ENCODE measurements around the gene NDUFA7.
"Not testable (repeated sequence)": the region's sequence is repeated elsewhere in the genome, so short reads cannot be mapped to it uniquely, and the experiment has no call there.

Gene NDUFA7

GRCh38 chr19:8341504-8341903 is 20.3 kb upstream of the NDUFA7 start:
- DNase-seq (ENCODE audit: low spot score): not testable (repeated sequence)

GRCh38 chr19:8340341-8341096 is 19.3 kb upstream of the NDUFA7 start:
- DNase-seq (ENCODE audit: low spot score): no peak

DNA sequence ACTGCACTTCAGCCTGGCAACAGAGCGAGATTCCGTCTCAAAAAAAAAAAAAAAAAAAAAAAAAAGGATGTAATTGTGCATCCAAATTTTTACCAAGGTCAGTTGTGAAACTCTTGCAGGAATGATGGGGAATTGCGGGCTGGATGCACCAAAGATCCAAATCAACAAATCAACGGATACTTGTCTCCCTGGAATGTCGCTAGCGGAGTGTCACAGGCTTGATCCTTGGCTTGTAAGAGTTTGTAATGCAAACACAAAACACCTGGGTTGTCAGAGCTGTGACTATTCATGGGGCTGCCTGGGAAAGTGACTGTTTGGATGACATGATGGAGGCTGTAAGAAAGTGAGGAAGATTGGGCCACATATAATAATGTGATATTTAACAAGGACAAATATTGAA is 17.7 kb upstream of the NDUFA7 start:
- no peak for DNase-seq (ENCODE audit: low spot score)

GRCh38 chr19:8337728-8338127 is 16.6 kb upstream of the NDUFA7 start:
- no peak for DNase-seq (ENCODE audit: low spot score)

- DNase-seq (ENCODE audit: low spot score): no peak
Measured at GRCh38 chr19:8336660-8337059, 15.5 kb upstream of the NDUFA7 start.

DNA sequence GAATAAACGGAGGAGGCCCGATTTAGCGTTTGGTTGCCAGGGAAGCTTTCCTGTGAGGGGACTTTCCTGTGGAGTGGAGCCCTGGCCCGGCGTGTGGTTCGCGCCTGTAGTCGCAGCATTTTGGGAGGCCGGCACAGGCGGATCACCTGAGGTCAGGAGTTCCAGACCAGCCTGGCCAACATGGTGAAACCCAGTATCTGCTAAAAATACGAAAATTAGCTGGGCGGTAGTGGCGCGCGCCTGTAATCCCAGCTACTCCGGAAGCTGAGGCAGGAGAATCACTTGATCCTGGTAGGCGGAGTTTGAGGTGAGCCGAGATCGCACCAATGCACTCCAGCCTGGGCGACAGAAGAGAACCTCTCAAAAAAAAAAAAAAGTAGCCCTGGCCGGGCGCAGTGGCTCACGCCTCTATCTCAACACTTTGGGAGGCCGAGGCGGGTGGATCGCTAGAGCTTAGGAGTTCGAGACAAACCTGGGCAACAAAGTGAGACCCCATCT is 14.9 kb upstream of the NDUFA7 start:
- DNase-seq (ENCODE audit: low spot score): no peak

- DNase-seq (ENCODE audit: low spot score): peak; percentile 58
Measured at GRCh38 chr19:8335343-8336071, 14.3 kb upstream of the NDUFA7 start.

DNA sequence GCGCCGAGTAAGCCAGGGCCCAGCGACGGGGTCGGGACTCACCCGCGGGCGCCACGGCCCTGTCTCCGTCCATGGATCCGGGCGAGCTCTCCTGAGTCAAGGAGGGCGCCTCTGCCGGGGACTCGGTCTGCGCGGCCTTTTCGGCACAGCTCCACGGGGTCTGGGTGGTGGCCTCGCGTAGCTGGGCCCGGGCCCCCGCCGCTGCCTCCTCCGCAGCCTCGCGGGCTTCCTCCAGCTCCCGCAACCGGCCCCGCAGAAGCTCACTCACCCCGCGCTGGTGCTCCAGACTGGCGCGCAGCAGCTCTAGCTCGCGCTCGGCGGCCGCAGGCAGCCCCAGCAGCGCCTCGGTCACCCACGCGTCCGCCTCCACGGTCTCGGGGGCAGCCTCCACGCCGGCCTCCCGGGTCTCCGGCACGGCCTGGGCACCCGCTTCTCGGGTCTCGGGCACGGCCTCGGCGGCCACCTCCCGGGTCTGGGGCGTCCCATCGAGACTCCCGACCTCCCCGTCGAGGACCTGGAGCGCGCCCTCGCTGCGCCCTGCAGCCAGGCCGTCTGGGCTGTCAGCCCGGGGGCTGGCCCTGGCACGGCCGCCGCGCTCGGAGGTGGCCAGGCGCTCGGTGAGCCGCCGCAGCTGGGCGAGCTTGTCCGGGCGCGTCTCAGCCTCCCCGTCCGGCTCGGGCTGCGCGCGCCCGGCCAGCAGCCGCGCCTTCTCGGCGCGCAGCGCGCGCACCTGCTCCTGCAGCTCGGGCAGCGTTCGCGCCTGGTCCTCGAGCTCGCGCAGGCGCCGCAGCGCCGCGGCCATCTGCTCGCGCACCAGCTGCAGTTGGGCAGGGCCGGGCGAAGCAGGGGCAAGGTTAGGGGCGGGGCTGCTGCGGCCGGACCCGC is 13.5 kb upstream of the NDUFA7 start:
- DNase-seq (ENCODE audit: low spot score): peak; percentile 92

DNA sequence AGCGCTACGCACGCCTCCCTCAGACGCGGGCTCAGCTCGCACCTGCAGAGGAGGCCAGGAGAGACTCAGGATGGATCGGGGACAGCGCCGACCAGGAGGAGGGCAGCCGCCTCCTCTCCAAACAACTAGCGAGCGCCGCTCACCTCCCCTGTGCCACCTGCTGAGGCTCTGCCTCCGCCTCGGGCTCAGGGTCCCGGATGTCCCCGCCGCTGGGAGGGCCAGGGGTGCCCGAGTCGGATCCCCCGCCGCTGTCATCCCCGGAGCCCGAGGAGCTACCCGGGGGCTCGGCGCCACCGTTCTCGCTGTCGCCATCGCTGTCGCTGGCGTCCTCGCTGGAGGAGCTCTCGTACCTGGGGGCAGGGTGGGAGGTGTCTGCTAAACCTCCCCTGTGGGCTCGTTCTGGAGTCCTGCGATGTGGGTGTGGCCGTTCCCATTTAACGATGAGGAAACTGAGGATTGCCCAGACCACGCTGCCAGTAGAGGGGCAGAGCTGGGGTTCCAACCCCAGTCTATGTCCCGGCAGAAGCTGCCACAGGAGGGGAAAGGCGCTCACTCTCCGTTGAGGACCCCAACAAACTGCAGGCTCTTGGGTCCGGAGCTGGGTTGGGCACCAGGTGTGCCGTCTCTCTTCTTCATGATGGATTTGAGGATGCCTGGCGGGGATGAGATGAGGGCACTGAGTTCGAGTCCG is 12.7 kb upstream of the NDUFA7 start:
- peak; percentile 54 for DNase-seq (ENCODE audit: low spot score)

- no peak for DNase-seq (ENCODE audit: low spot score)
Measured at GRCh38 chr19:8332976-8333766, 12.0 kb upstream of the NDUFA7 start.

DNA sequence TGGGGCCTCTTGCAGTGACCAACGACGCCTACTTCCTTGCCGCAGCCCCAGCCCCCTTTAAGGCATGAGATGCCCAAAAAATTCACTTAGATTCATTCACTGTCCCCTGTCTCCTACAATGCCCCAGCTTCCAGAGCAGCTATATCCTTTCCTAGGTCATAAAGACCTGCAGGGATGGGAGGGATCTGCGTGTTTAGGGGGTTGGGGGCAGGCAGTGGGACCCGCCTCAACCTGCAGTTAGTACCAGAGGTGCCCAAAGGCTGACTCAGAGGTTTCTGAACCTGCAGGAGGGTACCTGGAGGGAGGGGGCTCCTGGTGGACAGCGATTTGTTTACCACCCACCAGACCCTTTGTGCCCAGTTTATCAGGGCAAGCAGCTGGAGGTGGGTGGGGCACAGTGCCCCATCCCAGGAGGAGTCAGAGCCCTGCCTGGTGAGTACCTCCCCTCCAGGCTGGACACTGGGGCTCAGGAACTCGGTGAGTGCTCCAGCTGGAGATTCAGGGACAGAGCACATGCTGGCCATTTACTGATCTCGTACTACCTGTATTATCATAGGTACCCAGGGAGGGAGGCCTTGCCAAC is 10.2 kb upstream of the NDUFA7 start:
- no peak for DNase-seq (ENCODE audit: low spot score)

GRCh38 chr19:8329996-8330395 is 8.8 kb upstream of the NDUFA7 start:
- no peak for DNase-seq (ENCODE audit: low spot score)

DNA sequence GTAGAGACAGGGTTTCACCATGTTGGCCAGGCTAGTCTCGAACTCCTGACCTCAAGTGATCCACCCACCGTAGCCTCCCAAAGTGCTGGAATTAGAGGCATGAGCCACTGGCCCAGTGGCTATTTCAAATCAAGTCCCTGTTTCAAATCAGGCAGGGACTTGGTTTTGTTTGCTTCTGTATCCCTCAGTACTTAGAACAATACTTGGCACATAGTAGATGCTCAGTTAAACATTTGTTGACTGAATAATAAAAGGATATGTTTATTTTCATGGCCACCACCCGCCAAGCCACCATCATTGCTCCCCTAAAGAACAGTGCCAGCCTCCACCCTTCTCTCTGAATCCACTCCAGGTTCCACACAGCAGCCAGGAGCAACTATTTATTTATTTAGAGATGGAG is 4.3 kb upstream of the NDUFA7 start:
- no peak for DNase-seq (ENCODE audit: low spot score)

GRCh38 chr19:8324186-8325050 is 3.2 kb upstream of the NDUFA7 start:
- DNase-seq (ENCODE audit: low spot score): no peak

GRCh38 chr19:8323781-8324185 is 2.6 kb upstream of the NDUFA7 start:
- no peak for DNase-seq (ENCODE audit: low spot score)

GRCh38 chr19:8322638-8322997 is 1.4 kb upstream of the NDUFA7 start:
- DNase-seq (ENCODE audit: low spot score): no peak

GRCh38 chr19:8321986-8322637 is 937 bp upstream of the NDUFA7 start:
- DNase-seq (ENCODE audit: low spot score): no peak

DNA sequence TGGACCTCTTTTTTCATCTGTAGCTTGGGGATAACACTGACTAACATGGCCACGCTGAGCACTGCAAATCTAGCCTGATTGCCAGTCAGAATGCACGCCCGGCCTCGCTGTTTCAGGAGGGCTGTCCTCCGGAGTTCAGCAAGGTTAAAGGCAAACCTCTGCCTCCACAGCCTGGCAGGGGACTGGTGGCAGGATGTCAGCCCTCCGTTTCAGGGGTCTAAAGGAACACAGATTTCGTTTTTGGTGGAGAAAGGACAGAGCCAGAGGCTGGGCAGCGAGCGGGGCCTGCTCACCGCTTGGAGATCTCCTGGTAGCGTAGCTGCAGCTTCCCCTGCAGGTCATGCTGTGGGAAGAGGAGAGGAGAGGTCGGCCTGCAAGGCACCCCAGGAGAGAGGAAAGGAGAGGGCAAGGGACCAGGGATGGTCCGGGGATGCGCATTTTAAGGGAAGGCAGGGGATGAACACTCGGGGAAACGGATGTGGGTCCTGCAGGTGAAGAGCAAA is 560 bp downstream of the NDUFA7 start:
- DNase-seq (ENCODE audit: low spot score): no peak

Data from D341Med (cell line).